GM23338 (cell line): ENCODE measurements around the gene ST8SIA2. TPM values are rescaled to one million over a fixed set of nuclear protein-coding genes. Genes with fewer than 3 reads are reported as not detected.
A peak's percentile ranks its signal among the peaks of the same experiment; 100 is the strongest.

ENCODE experiments used
- ATAC-seq: fragments of 200-7000 bp; cut with Tn5 transposase; 3 replicates; pipeline ENCODE4 v1.9.1; 2020
- DNase-seq: peaks from one replicate; pipeline ENCODE4 v3.0.0-alpha.2; 2015; ENCODE audit warnings: low spot score
- H2AFZ ChIP-seq: fragments of 200-600 bp; sonication (generic); 2 replicates; pipeline ENCODE4 v1.8.0; 2016; ENCODE audit warnings: antibody characterized with exemption, mild to moderate bottlenecking, moderate library complexity
- H3F3A ChIP-seq: fragments of 200-600 bp; sonication (generic); replicated peaks from 2 replicates; pipeline ENCODE4 v1.8.0; 2017; ENCODE audit warnings: antibody characterized with exemption, mixed run types, low read depth
- H3K27ac ChIP-seq: fragments of 200-600 bp; sonication (generic); 2 replicates; pipeline ENCODE4 v1.6.1; 2016; ENCODE audit warnings: low read depth
- H3K27me3 ChIP-seq: fragments of 200-600 bp; sonication (generic); 2 replicates; pipeline ENCODE4 v1.8.0; 2016; ENCODE audit warnings: mild to moderate bottlenecking, mixed run types, moderate library complexity; ENCODE audit not compliant: insufficient read depth
- H3K36me3 ChIP-seq: fragments of 200-600 bp; sonication (generic); 2 replicates; pipeline ENCODE4 v1.8.0; 2016; ENCODE audit warnings: mild to moderate bottlenecking; ENCODE audit not compliant: insufficient read depth
- H3K4me1 ChIP-seq: fragments of 200-600 bp; sonication (generic); 2 replicates; pipeline ENCODE4 v1.8.0; 2016; ENCODE audit warnings: mild to moderate bottlenecking, moderate library complexity; ENCODE audit not compliant: insufficient read depth
- H3K4me2 ChIP-seq: fragments of 200-600 bp; sonication (generic); 2 replicates; pipeline ENCODE4 v1.7.1; 2017; ENCODE audit warnings: mixed run types
- H3K4me3 ChIP-seq: fragments of 200-600 bp; sonication (generic); 2 replicates; pipeline ENCODE4 v1.6.1; 2016; ENCODE audit warnings: mixed run types
- H3K79me2 ChIP-seq: fragments of 200-600 bp; sonication (generic); replicated peaks from 2 replicates; pipeline ENCODE4 v1.8.0; 2017; ENCODE audit warnings: mild to moderate bottlenecking; ENCODE audit not compliant: insufficient read depth
- H3K9me2 ChIP-seq: fragments of 200-600 bp; sonication (generic); 2 replicates; pipeline ENCODE4 v1.8.0; 2017; ENCODE audit not compliant: insufficient read depth
- H4K20me1 ChIP-seq: fragments of 200-600 bp; sonication (generic); replicated peaks from 2 replicates; pipeline ENCODE4 v1.8.0; 2017; ENCODE audit warnings: mild to moderate bottlenecking; ENCODE audit not compliant: insufficient read depth
- H3K27ac Mint-ChIP-seq: 2 replicates; pipeline ENCODE4 v1.8.0; 2020; ENCODE audit warnings: inconsistent platforms, mild to moderate bottlenecking, moderate library complexity, mixed read lengths
- H3K27me3 Mint-ChIP-seq: 3 replicates; pipeline ENCODE4 v1.8.0; 2022; ENCODE audit warnings: low read depth, mild to moderate bottlenecking, moderate library complexity, mixed read lengths, inconsistent platforms; ENCODE audit not compliant: insufficient read depth, poor library complexity
- H3K36me3 Mint-ChIP-seq: 3 replicates; pipeline ENCODE4 v1.8.0; 2021; ENCODE audit warnings: low read depth, mild to moderate bottlenecking, inconsistent platforms, moderate library complexity, mixed read lengths
- H3K4me1 Mint-ChIP-seq: 3 replicates; pipeline ENCODE4 v1.8.0; 2020; ENCODE audit warnings: mild to moderate bottlenecking, inconsistent platforms, mixed read lengths
- H3K4me3 Mint-ChIP-seq: 3 replicates; pipeline ENCODE4 v1.8.0; 2021; ENCODE audit warnings: moderate library complexity, mild to moderate bottlenecking, inconsistent platforms, mixed read lengths
- H3K9me3 Mint-ChIP-seq: 3 replicates; pipeline ENCODE4 v1.8.0; 2020; ENCODE audit warnings: moderate library complexity, mild to moderate bottlenecking, inconsistent platforms, mixed read lengths
- CREB1 ChIP-seq: fragments of 250-450 bp; sonication (Bioruptor Pico); IDR thresholded peaks from 2 replicates; pipeline ENCODE4 v1.5.0; 2020; ENCODE audit warnings: low read depth, mild to moderate bottlenecking, moderate library complexity
- EZH2phosphoT487 ChIP-seq: fragments of 200-600 bp; sonication (generic); IDR thresholded peaks from one replicate; pipeline ENCODE4 v1.8.1; 2018; ENCODE audit warnings: antibody characterized with exemption; ENCODE audit not compliant: unreplicated experiment
- JUNB ChIP-seq: IDR thresholded peaks from one replicate; pipeline ENCODE4 v1.6.1; 2016; ENCODE audit warnings: antibody characterized with exemption; ENCODE audit not compliant: unreplicated experiment
- NANOG ChIP-seq: IDR thresholded peaks from 2 replicates; pipeline ENCODE4 v1.6.1; 2016; ENCODE audit warnings: antibody characterized with exemption, borderline replicate concordance
- POLR2AphosphoS5 ChIP-seq: IDR thresholded peaks from 2 replicates; pipeline ENCODE4 v1.6.1; 2016; ENCODE audit warnings: antibody characterized with exemption, low read depth
- STAT1 ChIP-seq: IDR thresholded peaks from one replicate; pipeline ENCODE4 v1.6.1; 2016; ENCODE audit warnings: antibody characterized with exemption; ENCODE audit not compliant: unreplicated experiment
- ZNF114 ChIP-seq: fragments of 250-450 bp; sonication (Bioruptor Pico); IDR thresholded peaks from 2 replicates; pipeline ENCODE4 v1.5.0; 2020; ENCODE audit warnings: mild to moderate bottlenecking, moderate library complexity
- ZNF331 ChIP-seq: fragments of 250-450 bp; sonication (Bioruptor Pico); IDR thresholded peaks from 2 replicates; pipeline ENCODE4 v1.5.0; 2020; ENCODE audit warnings: low read depth, mild to moderate bottlenecking, moderate library complexity
- polyA plus RNA-seq: library from polyadenylated mRNA; unstranded; fragments of >200 nt; fragmentation: Nextera tagmentation; extraction: Ambion mirVana; gene quantifications from 2 replicates; pipeline ENCODE4 v1.2.1, GENCODE V29; 2016
- total RNA-seq: library from RNA; depleted of rRNA; stranded (reverse); fragments of >200 nt; shearing (Covaris generic); gene quantifications from 2 replicates; pipeline ENCODE4 v1.2.3, GENCODE V29; 2014
- TF ChIP-seq, protein P1 (sequence below): fragments of 250-450 bp; sonication (Bioruptor Pico); IDR thresholded peaks from 2 replicates; pipeline ENCODE4 v1.5.0; 2020; ENCODE audit warnings: mild to moderate bottlenecking, moderate library complexity
- TF ChIP-seq, protein P2 (sequence below): IDR thresholded peaks from one replicate; pipeline ENCODE4 v1.6.1; 2018; ENCODE audit warnings: antibody characterized with exemption; ENCODE audit not compliant: unreplicated experiment

ST8SIA2 gene
- total and polyA plus RNA-seq, 2 experiments from 2014 or later: 0.66 to 1.2 TPM

DNA sequence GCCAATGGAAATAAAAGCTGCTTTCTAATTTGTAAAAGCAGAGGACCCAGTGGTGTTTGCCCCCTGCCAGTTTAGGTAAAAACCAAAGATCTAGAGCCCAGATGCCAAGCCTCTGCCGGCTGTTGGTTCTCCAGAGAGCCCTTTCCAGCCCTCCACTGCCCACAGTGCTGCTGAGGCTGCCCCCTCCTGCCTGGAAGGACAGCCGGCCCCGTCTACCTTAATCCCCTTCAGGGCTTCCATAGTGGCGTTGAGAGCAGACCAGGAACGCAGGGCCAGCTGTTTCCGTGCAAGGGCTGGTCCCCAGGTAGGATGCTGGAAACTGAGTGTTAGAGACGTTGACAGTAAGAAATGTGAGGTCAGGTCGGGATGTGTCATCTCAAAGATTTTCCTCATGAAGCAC is 6.9 kb downstream of the ST8SIA2 start:
- H3F3A ChIP-seq: no peaks in the 10 kb centered on the region
- no peaks in the 10 kb centered on the region for H3K9me2 ChIP-seq

DNA sequence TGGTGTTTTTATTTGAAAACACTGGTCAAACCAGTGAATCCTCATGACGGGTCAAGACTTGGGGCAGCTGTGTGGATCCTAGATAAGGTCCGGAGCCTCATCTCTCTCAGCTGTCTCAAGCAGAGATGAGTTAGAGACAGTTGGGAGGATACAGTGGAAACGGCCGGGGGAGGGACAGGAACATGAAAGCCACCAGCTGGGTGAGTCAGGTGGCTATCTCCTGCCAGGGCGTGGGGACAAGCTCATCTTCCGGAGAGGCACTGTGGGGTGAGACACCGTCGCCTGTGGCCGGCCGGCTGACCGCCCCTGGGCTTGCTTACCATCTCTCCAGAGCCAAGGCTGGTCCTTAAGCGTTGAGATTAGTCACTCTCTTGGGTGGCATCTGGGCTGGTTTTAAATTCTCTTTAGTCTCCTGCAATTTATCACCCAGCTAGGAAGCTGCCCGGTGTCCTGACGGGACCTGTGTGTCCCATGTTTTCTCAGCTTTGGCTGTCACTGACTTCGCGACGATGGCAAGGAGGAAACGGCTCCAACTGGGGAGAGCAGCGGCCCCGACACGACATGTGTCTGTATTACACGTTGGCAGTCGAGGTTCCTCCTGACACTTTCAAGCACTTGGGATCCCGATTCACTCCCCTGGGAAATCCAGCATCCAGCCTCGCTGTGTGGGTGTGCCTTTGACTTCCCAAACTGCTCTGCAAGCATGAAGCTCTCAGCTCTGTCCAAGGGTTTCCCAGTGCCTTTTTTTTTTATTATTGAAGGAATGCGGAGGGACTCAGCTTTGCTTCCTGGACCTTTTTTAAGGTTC is 7.5 kb downstream of the ST8SIA2 start:
- no peak for ATAC-seq
- Histone ChIP-seq H3K36me3 (no peaks in the 10 kb centered on the region), H3F3A (no peaks in the 10 kb centered on the region), H3K79me2 (no peaks in the 10 kb centered on the region), H3K27ac (no peak overlapping the region), H3K4me3 (no peak overlapping the region), H4K20me1 (no peaks in the 10 kb centered on the region), H3K9me2 (no peaks in the 10 kb centered on the region), H2AFZ (no peak overlapping the region), H3K4me2 (no peak overlapping the region), H3K4me1 (no peaks in the 10 kb centered on the region), H3K27me3 (peaks cover 14% of the 10 kb centered on the region)
- Mint-ChIP-seq H3K36me3 (no peaks in the 10 kb centered on the region; the same call in 2 of the 3 replicates), H3K27ac (no peak overlapping the region), H3K9me3 (no peaks in the 10 kb centered on the region; the same call in 2 of the 3 replicates), H3K27me3 (peaks cover 14% of the 10 kb centered on the region), H3K4me3 (no peak overlapping the region), H3K4me1 (peaks cover 15% of the 10 kb centered on the region)
- no peak for DNase-seq
- TF ChIP-seq CREB1 (CRISPR knock-in tag) (no peak), NANOG (no peak), ZNF331 (CRISPR knock-in tag) (no peak)
- TF ChIP-seq, protein P1, sequence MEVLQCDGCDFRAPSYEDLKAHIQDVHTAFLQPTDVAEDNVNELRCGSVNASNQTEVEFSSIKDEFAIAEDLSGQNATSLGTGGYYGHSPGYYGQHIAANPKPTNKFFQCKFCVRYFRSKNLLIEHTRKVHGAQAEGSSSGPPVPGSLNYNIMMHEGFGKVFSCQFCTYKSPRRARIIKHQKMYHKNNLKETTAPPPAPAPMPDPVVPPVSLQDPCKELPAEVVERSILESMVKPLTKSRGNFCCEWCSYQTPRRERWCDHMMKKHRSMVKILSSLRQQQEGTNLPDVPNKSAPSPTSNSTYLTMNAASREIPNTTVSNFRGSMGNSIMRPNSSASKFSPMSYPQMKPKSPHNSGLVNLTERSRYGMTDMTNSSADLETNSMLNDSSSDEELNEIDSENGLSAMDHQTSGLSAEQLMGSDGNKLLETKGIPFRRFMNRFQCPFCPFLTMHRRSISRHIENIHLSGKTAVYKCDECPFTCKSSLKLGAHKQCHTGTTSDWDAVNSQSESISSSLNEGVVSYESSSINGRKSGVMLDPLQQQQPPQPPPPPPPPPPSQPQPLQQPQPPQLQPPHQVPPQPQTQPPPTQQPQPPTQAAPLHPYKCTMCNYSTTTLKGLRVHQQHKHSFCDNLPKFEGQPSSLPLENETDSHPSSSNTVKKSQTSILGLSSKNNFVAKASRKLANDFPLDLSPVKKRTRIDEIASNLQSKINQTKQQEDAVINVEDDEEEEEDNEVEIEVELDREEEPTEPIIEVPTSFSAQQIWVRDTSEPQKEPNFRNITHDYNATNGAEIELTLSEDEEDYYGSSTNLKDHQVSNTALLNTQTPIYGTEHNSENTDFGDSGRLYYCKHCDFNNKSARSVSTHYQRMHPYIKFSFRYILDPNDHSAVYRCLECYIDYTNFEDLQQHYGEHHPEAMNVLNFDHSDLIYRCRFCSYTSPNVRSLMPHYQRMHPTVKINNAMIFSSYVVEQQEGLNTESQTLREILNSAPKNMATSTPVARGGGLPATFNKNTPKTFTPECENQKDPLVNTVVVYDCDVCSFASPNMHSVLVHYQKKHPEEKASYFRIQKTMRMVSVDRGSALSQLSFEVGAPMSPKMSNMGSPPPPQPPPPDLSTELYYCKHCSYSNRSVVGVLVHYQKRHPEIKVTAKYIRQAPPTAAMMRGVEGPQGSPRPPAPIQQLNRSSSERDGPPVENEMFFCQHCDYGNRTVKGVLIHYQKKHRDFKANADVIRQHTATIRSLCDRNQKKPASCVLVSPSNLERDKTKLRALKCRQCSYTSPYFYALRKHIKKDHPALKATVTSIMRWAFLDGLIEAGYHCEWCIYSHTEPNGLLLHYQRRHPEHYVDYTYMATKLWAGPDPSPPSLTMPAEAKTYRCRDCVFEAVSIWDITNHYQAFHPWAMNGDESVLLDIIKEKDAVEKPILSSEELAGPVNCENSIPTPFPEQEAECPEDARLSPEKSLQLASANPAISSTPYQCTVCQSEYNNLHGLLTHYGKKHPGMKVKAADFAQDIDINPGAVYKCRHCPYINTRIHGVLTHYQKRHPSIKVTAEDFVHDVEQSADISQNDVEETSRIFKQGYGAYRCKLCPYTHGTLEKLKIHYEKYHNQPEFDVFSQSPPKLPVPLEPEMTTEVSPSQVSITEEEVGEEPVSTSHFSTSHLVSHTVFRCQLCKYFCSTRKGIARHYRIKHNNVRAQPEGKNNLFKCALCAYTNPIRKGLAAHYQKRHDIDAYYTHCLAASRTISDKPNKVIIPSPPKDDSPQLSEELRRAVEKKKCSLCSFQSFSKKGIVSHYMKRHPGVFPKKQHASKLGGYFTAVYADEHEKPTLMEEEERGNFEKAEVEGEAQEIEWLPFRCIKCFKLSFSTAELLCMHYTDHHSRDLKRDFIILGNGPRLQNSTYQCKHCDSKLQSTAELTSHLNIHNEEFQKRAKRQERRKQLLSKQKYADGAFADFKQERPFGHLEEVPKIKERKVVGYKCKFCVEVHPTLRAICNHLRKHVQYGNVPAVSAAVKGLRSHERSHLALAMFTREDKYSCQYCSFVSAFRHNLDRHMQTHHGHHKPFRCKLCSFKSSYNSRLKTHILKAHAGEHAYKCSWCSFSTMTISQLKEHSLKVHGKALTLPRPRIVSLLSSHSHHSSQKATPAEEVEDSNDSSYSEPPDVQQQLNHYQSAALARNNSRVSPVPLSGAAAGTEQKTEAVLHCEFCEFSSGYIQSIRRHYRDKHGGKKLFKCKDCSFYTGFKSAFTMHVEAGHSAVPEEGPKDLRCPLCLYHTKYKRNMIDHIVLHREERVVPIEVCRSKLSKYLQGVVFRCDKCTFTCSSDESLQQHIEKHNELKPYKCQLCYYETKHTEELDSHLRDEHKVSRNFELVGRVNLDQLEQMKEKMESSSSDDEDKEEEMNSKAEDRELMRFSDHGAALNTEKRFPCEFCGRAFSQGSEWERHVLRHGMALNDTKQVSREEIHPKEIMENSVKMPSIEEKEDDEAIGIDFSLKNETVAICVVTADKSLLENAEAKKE (CRISPR knock-in tag): no peak

More for the DNA sequence above, 6.9 kb downstream of the ST8SIA2 start:
- H3K36me3 Mint-ChIP-seq: no peaks in the 10 kb centered on the region; the same call in 2 of the 3 replicates
- Histone ChIP-seq H3K27ac (no peak overlapping the region), H3K4me1 (peaks cover 3% of the 10 kb centered on the region; the same call in 1 of the 2 replicates), H3K79me2 (no peaks in the 10 kb centered on the region), H3K4me3 (no peak overlapping the region), H3K36me3 (no peaks in the 10 kb centered on the region), H4K20me1 (no peaks in the 10 kb centered on the region), H3K27me3 (peaks cover 20% of the 10 kb centered on the region), H3K4me2 (no peak overlapping the region), H2AFZ (no peak overlapping the region)
- peak; percentile 71 for ATAC-seq
- no peak overlapping the region for H3K4me3 Mint-ChIP-seq
- H3K27ac Mint-ChIP-seq: no peak overlapping the region
- no peak for DNase-seq
- H3K4me1 Mint-ChIP-seq: peaks cover 21% of the 10 kb centered on the region
- H3K27me3 Mint-ChIP-seq: peaks cover 20% of the 10 kb centered on the region
- no peak for TF ChIP-seq NANOG
- TF ChIP-seq, protein P2, sequence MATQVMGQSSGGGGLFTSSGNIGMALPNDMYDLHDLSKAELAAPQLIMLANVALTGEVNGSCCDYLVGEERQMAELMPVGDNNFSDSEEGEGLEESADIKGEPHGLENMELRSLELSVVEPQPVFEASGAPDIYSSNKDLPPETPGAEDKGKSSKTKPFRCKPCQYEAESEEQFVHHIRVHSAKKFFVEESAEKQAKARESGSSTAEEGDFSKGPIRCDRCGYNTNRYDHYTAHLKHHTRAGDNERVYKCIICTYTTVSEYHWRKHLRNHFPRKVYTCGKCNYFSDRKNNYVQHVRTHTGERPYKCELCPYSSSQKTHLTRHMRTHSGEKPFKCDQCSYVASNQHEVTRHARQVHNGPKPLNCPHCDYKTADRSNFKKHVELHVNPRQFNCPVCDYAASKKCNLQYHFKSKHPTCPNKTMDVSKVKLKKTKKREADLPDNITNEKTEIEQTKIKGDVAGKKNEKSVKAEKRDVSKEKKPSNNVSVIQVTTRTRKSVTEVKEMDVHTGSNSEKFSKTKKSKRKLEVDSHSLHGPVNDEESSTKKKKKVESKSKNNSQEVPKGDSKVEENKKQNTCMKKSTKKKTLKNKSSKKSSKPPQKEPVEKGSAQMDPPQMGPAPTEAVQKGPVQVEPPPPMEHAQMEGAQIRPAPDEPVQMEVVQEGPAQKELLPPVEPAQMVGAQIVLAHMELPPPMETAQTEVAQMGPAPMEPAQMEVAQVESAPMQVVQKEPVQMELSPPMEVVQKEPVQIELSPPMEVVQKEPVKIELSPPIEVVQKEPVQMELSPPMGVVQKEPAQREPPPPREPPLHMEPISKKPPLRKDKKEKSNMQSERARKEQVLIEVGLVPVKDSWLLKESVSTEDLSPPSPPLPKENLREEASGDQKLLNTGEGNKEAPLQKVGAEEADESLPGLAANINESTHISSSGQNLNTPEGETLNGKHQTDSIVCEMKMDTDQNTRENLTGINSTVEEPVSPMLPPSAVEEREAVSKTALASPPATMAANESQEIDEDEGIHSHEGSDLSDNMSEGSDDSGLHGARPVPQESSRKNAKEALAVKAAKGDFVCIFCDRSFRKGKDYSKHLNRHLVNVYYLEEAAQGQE: no peak
- no peak for TF ChIP-seq EZH2phosphoT487
- no peak for TF ChIP-seq CREB1 (CRISPR knock-in tag)
- TF ChIP-seq STAT1: no peak
- no peak for TF ChIP-seq ZNF331 (CRISPR knock-in tag)
- no peak for TF ChIP-seq POLR2AphosphoS5
- no peak for TF ChIP-seq JUNB
- no peak for TF ChIP-seq ZNF114 (CRISPR knock-in tag)
- no peaks in the 10 kb centered on the region; the same call in 2 of the 3 replicates for H3K9me3 Mint-ChIP-seq
